Trophoblast cell (in vitro differentiated cells and primary cell): ENCODE results near the gene TREML1.

Source experiments
- DNase-seq, 2 donors: peaks; one replicate each; pipeline ENCODE4 v3.0.0-alpha.2; 2016
- H2AFZ ChIP-seq: 2 replicates; pipeline ENCODE4 v1.6.1; 2013; ENCODE audit warnings: low read length, moderate library complexity, mild to moderate bottlenecking; ENCODE audit not compliant: insufficient read depth, poor library complexity
- H2AK5ac ChIP-seq: 2 replicates; pipeline ENCODE4 v1.6.1; 2013; ENCODE audit warnings: mild to moderate bottlenecking, low read length
- H2BK120ac ChIP-seq: 2 replicates; pipeline ENCODE4 v1.6.1; 2013; ENCODE audit warnings: low read length, mild to moderate bottlenecking, moderate library complexity; ENCODE audit not compliant: insufficient read depth, poor library complexity
- H2BK12ac ChIP-seq: 2 replicates; pipeline ENCODE4 v1.6.1; 2013; ENCODE audit warnings: mild to moderate bottlenecking, low read length, moderate library complexity
- H2BK5ac ChIP-seq: 2 replicates; pipeline ENCODE4 v1.6.1; 2013; ENCODE audit warnings: low read length, low read depth, moderate library complexity, mild to moderate bottlenecking; ENCODE audit not compliant: poor library complexity
- H3K14ac ChIP-seq: 2 replicates; pipeline ENCODE4 v1.6.1; 2013; ENCODE audit warnings: mild to moderate bottlenecking, low read length
- H3K18ac ChIP-seq: 2 replicates; pipeline ENCODE4 v1.6.1; 2013; ENCODE audit warnings: mild to moderate bottlenecking, low read length
- H3K23ac ChIP-seq: 2 replicates; pipeline ENCODE4 v1.6.1; 2013; ENCODE audit warnings: low read length
- H3K27ac ChIP-seq: 2 replicates; pipeline ENCODE4 v1.5.1; 2013; ENCODE audit warnings: low read depth, mild to moderate bottlenecking, inconsistent platforms, low read length, moderate library complexity
- H3K27me3 ChIP-seq: 2 replicates; pipeline ENCODE4 v1.6.1; 2013; ENCODE audit warnings: inconsistent platforms, mild to moderate bottlenecking, low read length, moderate library complexity; ENCODE audit not compliant: insufficient read depth
- H3K36me3 ChIP-seq, 2 experiments: 1 replicate in 1 of 2; 2 replicates in 1 of 2; pipeline ENCODE4 v1.6.1; 2013; ENCODE audit warnings: low read length in 2 of 2, mild to moderate bottlenecking in 2 of 2, moderate library complexity in 1 of 2; ENCODE audit not compliant: insufficient read depth in 2 of 2, control insufficient read depth in 1 of 2
- H3K4ac ChIP-seq: 2 replicates; pipeline ENCODE4 v1.6.1; 2013; ENCODE audit warnings: low read depth, mild to moderate bottlenecking, low read length, moderate library complexity
- H3K4me1 ChIP-seq, 2 experiments: 1 replicate in 1 of 2; 2 replicates in 1 of 2; pipeline ENCODE4 v1.6.1; 2013; ENCODE audit warnings: low read length in 2 of 2, mild to moderate bottlenecking in 2 of 2, moderate library complexity in 1 of 2; ENCODE audit not compliant: insufficient read depth in 2 of 2, control insufficient read depth in 1 of 2
- H3K4me2 ChIP-seq: 2 replicates; pipeline ENCODE4 v1.6.1; 2013; ENCODE audit warnings: inconsistent platforms, mild to moderate bottlenecking, low read length, moderate library complexity
- H3K4me3 ChIP-seq: 2 replicates; pipeline ENCODE4 v1.5.1; 2013; ENCODE audit warnings: mild to moderate bottlenecking, low read depth, low read length, inconsistent platforms
- H3K79me1 ChIP-seq: one replicate; pipeline ENCODE4 v1.6.1; 2013; ENCODE audit warnings: low read length
- H3K79me2 ChIP-seq: 2 replicates; pipeline ENCODE4 v1.6.1; 2013; ENCODE audit warnings: low read length, mild to moderate bottlenecking; ENCODE audit not compliant: control insufficient read depth, insufficient read depth, poor library complexity
- H3K9ac ChIP-seq: 2 replicates; pipeline ENCODE4 v1.6.1; 2013; ENCODE audit warnings: mild to moderate bottlenecking, low read length
- H3K9me3 ChIP-seq: 2 replicates; pipeline ENCODE4 v1.6.1; 2013; ENCODE audit warnings: low read depth, mild to moderate bottlenecking, control low read depth, inconsistent platforms, low read length; ENCODE audit not compliant: insufficient read depth
- H4K12ac ChIP-seq: 2 replicates; pipeline ENCODE4 v1.6.1; 2013; ENCODE audit warnings: low read depth, mild to moderate bottlenecking, low read length, moderate library complexity
- H4K8ac ChIP-seq: 2 replicates; pipeline ENCODE4 v1.6.1; 2013; ENCODE audit warnings: low read depth, mild to moderate bottlenecking, low read length, moderate library complexity
- H4K91ac ChIP-seq: one replicate; pipeline ENCODE4 v1.6.1; 2013; ENCODE audit warnings: low read depth, mild to moderate bottlenecking, low read length, moderate library complexity
- WGBS: extraction: QIAGEN DNeasy Blood & Tissue Kit; methylation state at CpG from one replicate; pipeline ENCODE4 v1.1.7; 2013; ENCODE audit warnings: missing lambda C conversion rate; ENCODE audit not compliant: insufficient read length, insufficient coverage; ENCODE audit errors: extremely low coverage; 5-methylcytosine and 5-hydroxymethylcytosine counted together

Gene TREML1

DNA sequence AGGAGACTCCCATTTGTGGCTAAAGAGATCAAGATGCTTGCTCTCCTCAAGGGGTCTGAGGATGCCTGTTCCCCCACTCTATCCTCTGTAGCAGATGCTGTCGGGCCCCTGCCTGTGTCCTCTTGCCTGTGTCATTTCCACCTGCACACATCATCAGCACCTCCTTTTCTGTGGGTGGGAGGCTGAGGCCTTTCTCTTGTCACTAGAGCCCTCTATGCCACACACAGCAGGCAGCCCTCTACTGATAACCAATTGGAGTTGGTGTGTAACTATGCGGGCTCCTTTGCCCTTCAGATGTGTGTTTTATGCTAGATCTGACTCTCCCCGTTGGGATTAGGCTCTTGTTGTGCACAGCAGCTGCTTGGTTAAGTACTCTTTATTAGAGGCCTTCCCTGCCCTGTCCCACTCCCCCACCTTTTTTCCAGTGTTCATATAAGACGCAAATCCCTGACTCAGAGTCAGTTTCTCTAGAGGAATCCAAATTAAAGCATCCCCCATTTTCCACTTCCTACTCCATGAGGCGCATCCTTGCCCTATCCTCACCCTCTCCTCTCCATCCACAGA, 39.1 kb upstream of the TREML1 start:
- Histone ChIP-seq H3K4me3 (no peak overlapping the region), H3K79me2 (no peaks in the 10 kb centered on the region), H2AK5ac (no peak overlapping the region), H4K91ac (no peak overlapping the region), H3K36me3 (no peaks in the 10 kb centered on the region), H2BK120ac (no peak overlapping the region), H3K18ac (no peak overlapping the region), H3K4me1 (no peaks in the 10 kb centered on the region), H3K4ac (no peak overlapping the region), H3K27ac (no peak overlapping the region), H3K9ac (no peak overlapping the region), H3K27me3 (no peaks in the 10 kb centered on the region), H4K12ac (no peak overlapping the region), H2AFZ (no peak overlapping the region), H3K23ac (no peak overlapping the region), H2BK5ac (no peak overlapping the region), H2BK12ac (no peak overlapping the region), H3K9me3 (peaks cover 1% of the 10 kb centered on the region), H3K79me1 (no peaks in the 10 kb centered on the region), H4K8ac (no peak overlapping the region), H3K14ac (no peak overlapping the region), H3K4me2 (no peak overlapping the region)
- no peak for DNase-seq
- no CpG with 5 or more reads among the region's 5 CpGs for WGBS

DNA sequence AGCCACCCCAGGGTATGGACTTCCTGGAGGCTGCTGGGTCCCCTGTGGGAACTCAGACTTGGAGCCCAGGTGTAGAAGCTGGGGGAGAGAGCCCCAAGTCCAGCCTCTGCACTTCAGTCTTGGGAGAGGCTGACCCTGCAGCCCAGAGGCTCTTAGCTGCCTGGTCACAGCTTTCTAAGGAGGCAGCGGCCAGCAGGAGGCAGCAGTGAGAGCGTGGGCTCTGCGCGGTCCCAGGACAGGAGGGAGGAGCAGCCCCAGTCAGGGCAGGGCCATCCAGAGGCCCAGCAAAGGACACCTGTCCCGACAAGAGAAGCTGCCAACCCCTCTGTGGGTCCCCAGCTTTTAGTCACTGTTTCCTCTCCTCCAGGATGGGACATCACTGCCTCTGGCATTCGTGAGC, 37.4 kb upstream of the TREML1 start:
- H4K8ac ChIP-seq: no peak overlapping the region
- H3K4ac ChIP-seq: no peak overlapping the region
- H2AK5ac ChIP-seq: no peak overlapping the region
- no peak overlapping the region for H2AFZ ChIP-seq
- no peak overlapping the region for H3K18ac ChIP-seq
- no peak overlapping the region for H3K14ac ChIP-seq
- no peak overlapping the region for H4K91ac ChIP-seq
- no peaks in the 10 kb centered on the region for H3K79me1 ChIP-seq
- H2BK120ac ChIP-seq: no peak overlapping the region
- peaks cover 1% of the 10 kb centered on the region for H3K9me3 ChIP-seq
- DNase-seq: peak; percentile 16 to 55
- H3K27me3 ChIP-seq: no peaks in the 10 kb centered on the region
- H3K9ac ChIP-seq: no peak overlapping the region
- no CpG with 5 or more reads among the region's 6 CpGs for WGBS
- no peaks in the 10 kb centered on the region for H3K4me1 ChIP-seq
- H3K36me3 ChIP-seq: no peaks in the 10 kb centered on the region
- no peak overlapping the region for H4K12ac ChIP-seq
- no peak overlapping the region for H2BK5ac ChIP-seq
- H3K4me3 ChIP-seq: no peak overlapping the region
- H3K79me2 ChIP-seq: no peaks in the 10 kb centered on the region
- no peak overlapping the region for H3K4me2 ChIP-seq
- H3K27ac ChIP-seq: no peak overlapping the region
- H2BK12ac ChIP-seq: no peak overlapping the region
- no peak overlapping the region for H3K23ac ChIP-seq

DNA sequence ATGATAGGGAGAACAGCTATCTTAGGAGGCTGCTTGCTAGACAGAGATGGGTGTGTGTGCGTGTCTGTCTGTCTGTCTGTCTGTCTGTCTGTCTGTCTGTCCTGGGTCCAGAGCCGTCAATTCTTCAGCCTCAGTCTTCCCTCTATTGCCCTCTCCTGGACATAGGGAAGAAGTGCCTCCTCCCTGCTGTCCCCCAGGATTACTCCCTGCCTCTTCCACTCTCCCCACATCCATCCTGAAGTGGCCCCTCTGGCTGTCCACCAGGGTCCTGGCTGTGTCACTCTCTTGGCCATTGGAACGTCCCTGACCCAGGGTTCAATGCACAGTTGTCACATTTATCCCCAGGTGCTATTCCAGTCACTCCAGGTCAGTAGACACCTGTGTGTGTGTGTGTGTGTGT, 36.6 kb upstream of the TREML1 start:
- no peaks in the 10 kb centered on the region for H3K79me1 ChIP-seq
- no peak overlapping the region for H2AFZ ChIP-seq
- no peak overlapping the region for H2BK5ac ChIP-seq
- H4K91ac ChIP-seq: no peak overlapping the region
- no peak for DNase-seq
- no peak overlapping the region for H3K4me3 ChIP-seq
- H3K23ac ChIP-seq: no peak overlapping the region
- H3K79me2 ChIP-seq: no peaks in the 10 kb centered on the region
- H3K27me3 ChIP-seq: no peaks in the 10 kb centered on the region
- no peak overlapping the region for H3K27ac ChIP-seq
- peaks cover 0 to 5% of the 10 kb centered on the region in 2 experiments for H3K4me1 ChIP-seq
- peaks cover 1% of the 10 kb centered on the region for H3K9me3 ChIP-seq
- no peak overlapping the region for H3K4ac ChIP-seq
- no peak overlapping the region for H4K8ac ChIP-seq
- no peak overlapping the region for H3K4me2 ChIP-seq
- no peak overlapping the region for H3K14ac ChIP-seq
- no peak overlapping the region for H2BK12ac ChIP-seq
- H3K9ac ChIP-seq: no peak overlapping the region
- no peak overlapping the region for H3K18ac ChIP-seq
- H2AK5ac ChIP-seq: no peak overlapping the region
- no peak overlapping the region for H2BK120ac ChIP-seq
- H4K12ac ChIP-seq: no peak overlapping the region
- WGBS: no CpG with 5 or more reads among the region's 3 CpGs
- H3K36me3 ChIP-seq: no peaks in the 10 kb centered on the region

DNA sequence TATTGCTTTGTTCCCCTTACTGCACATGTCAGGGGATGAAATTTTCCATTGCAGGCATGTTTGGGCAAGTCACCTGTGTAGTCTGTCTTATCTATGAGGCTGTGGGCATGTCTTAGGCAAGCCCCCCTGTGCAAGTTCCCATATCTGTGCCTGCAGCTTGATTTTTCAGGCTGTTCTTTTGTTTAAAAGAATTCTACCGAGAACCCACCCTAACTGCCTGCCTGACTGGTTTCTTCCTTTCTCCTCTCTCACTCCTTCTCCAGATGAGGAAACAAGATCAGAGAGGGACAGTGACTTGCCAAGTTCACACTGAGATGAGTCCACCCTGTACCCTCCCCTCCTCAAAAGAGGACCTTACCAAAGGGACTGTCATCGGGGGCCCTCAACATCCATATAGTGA, 35.8 kb upstream of the TREML1 start:
- Histone ChIP-seq H2AFZ (no peak overlapping the region), H4K8ac (no peak overlapping the region), H3K4me3 (no peak overlapping the region), H2BK120ac (no peak overlapping the region), H4K12ac (no peak overlapping the region), H3K9me3 (peaks cover 1% of the 10 kb centered on the region), H3K14ac (no peak overlapping the region), H2BK5ac (no peak overlapping the region), H3K4me2 (no peak overlapping the region), H3K4me1 (peaks cover 0 to 8% of the 10 kb centered on the region in 2 experiments), H2AK5ac (no peak overlapping the region), H3K27ac (no peak overlapping the region), H3K36me3 (no peaks in the 10 kb centered on the region), H3K79me2 (no peaks in the 10 kb centered on the region), H3K27me3 (no peaks in the 10 kb centered on the region), H4K91ac (no peak overlapping the region), H3K4ac (no peak overlapping the region), H3K79me1 (no peaks in the 10 kb centered on the region), H3K23ac (no peak overlapping the region), H2BK12ac (no peak overlapping the region), H3K9ac (no peak overlapping the region), H3K18ac (no peak overlapping the region)
- no peak for DNase-seq
- WGBS: no CpG with 5 or more reads among the region's 2 CpGs
